ENCODE data around the gene VWA5B2.
"Not testable (repeated sequence)": the region's sequence is repeated elsewhere in the genome, so short reads cannot be mapped to it uniquely, and the experiment has no call there.

VWA5B2 gene

DNA sequence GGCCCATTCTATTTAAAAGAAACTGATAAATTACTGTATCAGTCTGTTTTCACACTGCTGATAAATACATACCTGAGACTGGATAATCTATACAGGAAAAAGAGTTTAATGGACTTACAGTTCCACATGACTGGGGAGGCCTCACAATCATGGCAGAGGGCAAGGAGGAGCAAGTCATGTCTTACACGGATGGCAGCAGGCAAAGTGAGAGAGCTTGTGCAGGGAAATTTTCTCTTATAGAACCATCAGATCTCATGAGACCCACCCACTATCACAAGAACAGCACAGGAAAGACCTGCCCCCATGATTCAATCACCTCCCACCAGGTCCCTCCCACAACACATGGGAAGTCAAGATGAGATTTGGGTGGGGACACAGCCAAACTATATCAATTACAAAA lies 37.9 kb downstream of the VWA5B2 start:
- TF ChIP-seq EGR2 (tag by site-specific recombination; IDR thresholded peaks at IDR 0.05; ENCODE audit: low read depth): 0 out of 2 replicates have a peak, but pooled peaks have one; percentile 10
- H3K9me3 ChIP-seq (ENCODE audit: control insufficient read depth, insufficient read depth, low read depth, low read length); H3K36me3 ChIP-seq (ENCODE audit: control insufficient read depth in 2 of 2, insufficient read depth in 1 of 2, low read length in 2 of 2); CTCF ChIA-PET; H3K27ac ChIP-seq (ENCODE audit: extremely low read depth, low read depth, low read length); H3K4me3 ChIP-seq (ENCODE audit: low read depth, low read length); POLR2A ChIA-PET; H3K4me1 ChIP-seq (ENCODE audit: control insufficient read depth, insufficient read depth, low read length): not testable (repeated sequence)

DNA sequence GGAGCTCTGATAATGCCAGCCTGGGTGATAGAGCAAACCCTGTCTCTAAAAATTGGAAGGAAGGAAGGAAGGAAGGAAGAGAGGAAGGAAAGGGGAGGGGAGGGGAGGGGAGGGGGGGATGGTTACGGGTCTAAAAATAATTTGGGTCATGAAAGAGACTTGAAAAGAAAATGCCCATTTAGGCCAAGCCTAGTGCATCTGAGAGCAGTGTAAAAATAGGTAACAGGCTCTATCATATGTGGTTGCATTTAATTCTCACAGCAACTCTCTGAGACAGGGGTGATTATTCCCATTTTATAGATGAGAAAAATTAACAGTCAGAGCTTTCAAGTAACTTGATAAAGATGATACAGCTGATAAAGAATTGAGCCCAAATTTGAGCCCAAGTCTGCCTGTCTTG lies 42.9 kb downstream of the VWA5B2 start:
- no peak overlapping the region for H3K4me3 ChIP-seq (ENCODE audit: low read depth, low read length)
- no peaks in the 10 kb centered on the region for H3K36me3 ChIP-seq (ENCODE audit: control insufficient read depth in 2 of 2, insufficient read depth in 1 of 2, low read length in 2 of 2)
- H3K27ac ChIP-seq (ENCODE audit: extremely low read depth, low read depth, low read length): no peak overlapping the region
- ChIA-PET POLR2A (no interaction called here), CTCF (interaction anchor here (0.6 to 1.8 kb wide), 3 partner anchors 17 to 47 kb away, joined by 3 to 7 read pairs (median 3); no protein-coding TSS in a partner anchor)
- H3K9me3 ChIP-seq (ENCODE audit: control insufficient read depth, insufficient read depth, low read depth, low read length): no peaks in the 10 kb centered on the region
- no peaks in the 10 kb centered on the region for H3K4me1 ChIP-seq (ENCODE audit: control insufficient read depth, insufficient read depth, low read length)
- no peak for TF ChIP-seq ZNF555 (tag by site-specific recombination; conservative IDR thresholded peaks at IDR 0.05)
- TF ChIP-seq ZNF266 (tag by site-specific recombination; IDR thresholded peaks at IDR 0.05; ENCODE audit: low read depth): no peak
- peak; percentile 62 for TF ChIP-seq ZNF133 (tag by site-specific recombination; IDR thresholded peaks at IDR 0.05)
- no peak for TF ChIP-seq ZNF391 (tag by site-specific recombination; IDR thresholded peaks at IDR 0.05; ENCODE audit: borderline replicate concordance, low read depth)
- no peak for TF ChIP-seq ZNF701 (tag by site-specific recombination; IDR thresholded peaks at IDR 0.05)
- no peak for TF ChIP-seq ZNF146 (tag by site-specific recombination; IDR thresholded peaks at IDR 0.05)
- TF ChIP-seq YY1 (tag by site-specific recombination; IDR thresholded peaks at IDR 0.05): no peak

DNA sequence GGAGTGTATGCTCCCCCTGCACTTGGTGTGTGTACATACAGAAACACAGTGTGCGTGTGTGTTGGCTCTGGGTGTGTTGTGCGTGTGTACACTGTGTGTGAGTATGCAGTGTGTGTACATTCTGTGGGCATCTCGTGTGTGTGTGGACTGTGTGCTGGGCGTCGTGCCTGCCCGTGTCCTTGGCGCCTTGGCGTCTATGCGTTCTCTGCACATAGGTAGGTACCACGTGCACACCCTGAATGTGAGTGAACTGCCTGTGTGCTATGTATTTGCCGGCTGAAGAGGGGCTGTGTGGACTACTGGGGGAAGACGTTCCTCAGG lies 46.0 kb downstream of the VWA5B2 start:
- Histone ChIP-seq H3K4me1 (ENCODE audit: control insufficient read depth, insufficient read depth, low read length) (no peaks in the 10 kb centered on the region), H3K4me3 (ENCODE audit: low read depth, low read length) (no peak overlapping the region), H3K36me3 (ENCODE audit: control insufficient read depth in 2 of 2, insufficient read depth in 1 of 2, low read length in 2 of 2) (no peaks in the 10 kb centered on the region)

DNA sequence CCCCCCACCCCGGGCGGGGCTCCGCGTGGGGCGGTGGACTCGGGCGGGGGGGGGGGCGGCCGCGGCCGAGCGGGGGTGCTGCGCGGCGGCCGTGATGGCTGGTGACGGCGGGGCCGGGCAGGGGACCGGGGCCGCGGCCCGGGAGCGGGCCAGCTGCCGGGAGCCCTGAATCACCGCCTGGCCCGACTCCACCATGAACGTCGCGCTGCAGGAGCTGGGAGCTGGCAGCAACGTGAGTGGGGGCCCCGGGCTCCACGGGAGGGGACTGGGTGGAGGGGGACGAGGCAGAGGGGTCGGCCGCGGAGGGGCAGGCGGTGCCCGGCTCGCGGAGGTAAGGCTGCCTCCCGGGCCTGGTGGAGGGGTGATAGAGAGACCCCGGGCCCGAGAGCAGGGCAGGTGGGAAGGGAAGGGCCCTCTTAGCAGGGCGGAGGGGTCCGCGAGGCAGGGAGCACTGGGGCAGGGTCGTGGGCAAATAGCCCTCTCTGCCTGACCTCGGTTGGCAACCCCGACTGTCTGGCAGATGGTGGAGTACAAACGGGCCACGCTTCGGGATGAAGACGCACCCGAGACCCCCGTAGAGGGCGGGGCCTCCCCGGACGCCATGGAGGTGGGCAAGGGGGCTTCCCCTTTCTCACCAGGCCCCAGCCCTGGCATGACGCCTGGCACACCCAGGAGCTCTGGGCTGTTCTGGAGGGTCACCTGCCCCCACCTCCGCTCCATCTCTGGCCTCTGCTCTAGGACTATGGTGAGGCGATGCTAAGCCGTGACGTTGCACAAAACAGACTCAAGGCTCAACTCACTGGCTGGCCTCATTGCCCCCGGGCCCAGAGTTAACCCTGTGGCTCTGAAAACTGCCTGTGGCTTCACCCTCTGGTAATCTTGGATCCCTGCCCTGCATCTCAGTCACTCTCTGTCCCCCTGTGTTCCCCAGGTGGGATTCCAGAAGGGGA lies 46.9 kb downstream of the VWA5B2 start, which contains the start of gene ECE2:
Gene ECE2, plus strand, starts transcription at position 62 of the 950 bp plus-strand sequence. Its CDS starts 132 bp downstream, at position 194.
- POLR2A ChIA-PET: no interaction called here
- Histone ChIP-seq H3K9me3 (ENCODE audit: control insufficient read depth, insufficient read depth, low read depth, low read length) (no peaks in the 10 kb centered on the region), H3K36me3 (ENCODE audit: control insufficient read depth in 2 of 2, insufficient read depth in 1 of 2, low read length in 2 of 2) (no peaks in the 10 kb centered on the region), H3K27ac (ENCODE audit: extremely low read depth, low read depth, low read length) (no peak within 1 kb of the TSS), H3K4me1 (ENCODE audit: control insufficient read depth, insufficient read depth, low read length) (no peaks in the 10 kb centered on the region), H3K4me3 (ENCODE audit: low read depth, low read length) (no peak within 1 kb of the TSS)
- TF ChIP-seq, protein P1, sequence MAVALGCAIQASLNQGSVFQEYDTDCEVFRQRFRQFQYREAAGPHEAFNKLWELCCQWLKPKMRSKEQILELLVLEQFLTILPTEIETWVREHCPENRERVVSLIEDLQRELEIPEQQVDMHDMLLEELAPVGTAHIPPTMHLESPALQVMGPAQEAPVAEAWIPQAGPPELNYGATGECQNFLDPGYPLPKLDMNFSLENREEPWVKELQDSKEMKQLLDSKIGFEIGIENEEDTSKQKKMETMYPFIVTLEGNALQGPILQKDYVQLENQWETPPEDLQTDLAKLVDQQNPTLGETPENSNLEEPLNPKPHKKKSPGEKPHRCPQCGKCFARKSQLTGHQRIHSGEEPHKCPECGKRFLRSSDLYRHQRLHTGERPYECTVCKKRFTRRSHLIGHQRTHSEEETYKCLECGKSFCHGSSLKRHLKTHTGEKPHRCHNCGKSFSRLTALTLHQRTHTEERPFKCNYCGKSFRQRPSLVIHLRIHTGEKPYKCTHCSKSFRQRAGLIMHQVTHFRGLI (tag by site-specific recombination; IDR thresholded peaks at IDR 0.05): no peak
- TF ChIP-seq ZBTB1 (tag by site-specific recombination; IDR thresholded peaks at IDR 0.05) (no peak), OVOL3 (tag by site-specific recombination; IDR thresholded peaks at IDR 0.05) (no peak), ZNF223 (tag by site-specific recombination; IDR thresholded peaks at IDR 0.05) (no peak), OSR2 (tag by site-specific recombination; IDR thresholded peaks at IDR 0.05) (no peak), SALL2 (tag by site-specific recombination; IDR thresholded peaks at IDR 0.05; ENCODE audit: borderline replicate concordance) (no peak), ZNF660 (tag by site-specific recombination; IDR thresholded peaks at IDR 0.05) (no peak), ZNF175 (tag by site-specific recombination; IDR thresholded peaks at IDR 0.05) (no peak)
- TF ChIP-seq, protein P2, sequence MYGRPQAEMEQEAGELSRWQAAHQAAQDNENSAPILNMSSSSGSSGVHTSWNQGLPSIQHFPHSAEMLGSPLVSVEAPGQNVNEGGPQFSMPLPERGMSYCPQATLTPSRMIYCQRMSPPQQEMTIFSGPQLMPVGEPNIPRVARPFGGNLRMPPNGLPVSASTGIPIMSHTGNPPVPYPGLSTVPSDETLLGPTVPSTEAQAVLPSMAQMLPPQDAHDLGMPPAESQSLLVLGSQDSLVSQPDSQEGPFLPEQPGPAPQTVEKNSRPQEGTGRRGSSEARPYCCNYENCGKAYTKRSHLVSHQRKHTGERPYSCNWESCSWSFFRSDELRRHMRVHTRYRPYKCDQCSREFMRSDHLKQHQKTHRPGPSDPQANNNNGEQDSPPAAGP (tag by site-specific recombination; IDR thresholded peaks at IDR 0.05): no peak
- TF ChIP-seq, protein P3, sequence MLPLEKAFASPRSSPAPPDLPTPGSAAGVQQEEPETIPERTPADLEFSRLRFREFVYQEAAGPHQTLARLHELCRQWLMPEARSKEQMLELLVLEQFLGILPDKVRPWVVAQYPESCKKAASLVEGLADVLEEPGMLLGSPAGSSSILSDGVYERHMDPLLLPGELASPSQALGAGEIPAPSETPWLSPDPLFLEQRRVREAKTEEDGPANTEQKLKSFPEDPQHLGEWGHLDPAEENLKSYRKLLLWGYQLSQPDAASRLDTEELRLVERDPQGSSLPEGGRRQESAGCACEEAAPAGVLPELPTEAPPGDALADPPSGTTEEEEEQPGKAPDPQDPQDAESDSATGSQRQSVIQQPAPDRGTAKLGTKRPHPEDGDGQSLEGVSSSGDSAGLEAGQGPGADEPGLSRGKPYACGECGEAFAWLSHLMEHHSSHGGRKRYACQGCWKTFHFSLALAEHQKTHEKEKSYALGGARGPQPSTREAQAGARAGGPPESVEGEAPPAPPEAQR (tag by site-specific recombination; IDR thresholded peaks at IDR 0.05): no peak
- CTCF ChIA-PET: no interaction called here

More for the DNA sequence above, 46.0 kb downstream of the VWA5B2 start:
- Histone ChIP-seq H3K27ac (ENCODE audit: extremely low read depth, low read depth, low read length) (no peak overlapping the region), H3K9me3 (ENCODE audit: control insufficient read depth, insufficient read depth, low read depth, low read length) (no peaks in the 10 kb centered on the region)
- ChIA-PET POLR2A (no interaction called here), CTCF (no interaction called here)
- no peak for TF ChIP-seq ZNF530 (tag by site-specific recombination; IDR thresholded peaks at IDR 0.05; ENCODE audit: low read depth)
- no peak for TF ChIP-seq ZNF19 (tag by site-specific recombination; IDR thresholded peaks at IDR 0.05; ENCODE audit: low read depth)
- TF ChIP-seq ZNF140 (tag by site-specific recombination; IDR thresholded peaks at IDR 0.05): no peak
- TF ChIP-seq ZNF837 (tag by site-specific recombination; IDR thresholded peaks at IDR 0.05): no peak

Measured in HEK293 (cell line).